NCI-H2196 treated with DMSO at 0.1 percent for 48 hours (cell line): ENCODE data around the gene GPR137B.
"Not testable (repeated sequence)": the region's sequence is repeated elsewhere in the genome, so short reads cannot be mapped to it uniquely, and the experiment has no call there.

ENCODE experiments used
- DNase-seq: peaks from one replicate; lab custom pipeline; 2025; ENCODE audit not compliant: unreplicated experiment; lab: John Stamatoyannopoulos, UW

GPR137B gene

GRCh38 chr1:236142253-236143103, at the start of gene GPR137B:
Gene GPR137B, plus strand, starts transcription at chr1:236142539. Its CDS starts 84 bp downstream, at chr1:236142623.
- DNase-seq: no peak

DNA sequence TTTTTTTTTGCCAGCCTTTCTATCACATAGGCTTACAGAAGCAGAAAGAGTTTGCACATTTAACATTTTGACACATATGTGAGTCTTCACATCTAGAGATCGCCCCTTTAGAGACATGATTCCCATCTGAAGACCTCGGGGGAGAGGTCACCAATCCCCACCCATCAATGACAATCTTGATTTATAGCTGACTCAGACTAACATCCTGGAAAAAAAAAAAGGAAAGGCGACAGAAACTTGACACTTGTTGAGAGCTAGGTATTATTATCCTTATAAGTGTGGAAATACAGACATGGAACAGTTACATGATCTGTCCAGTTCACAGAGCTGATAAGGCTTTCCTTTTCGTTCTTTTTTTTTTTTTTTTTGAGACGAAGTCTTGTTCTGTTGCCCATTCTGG, 49.4 kb upstream of the GPR137B start:
- no peak for DNase-seq

GRCh38 chr1:236095705-236096520, 46.4 kb upstream of the GPR137B start:
- DNase-seq: no peak

- DNase-seq: not testable (repeated sequence)
Measured at GRCh38 chr1:236096660-236097482, 45.5 kb upstream of the GPR137B start.

DNA sequence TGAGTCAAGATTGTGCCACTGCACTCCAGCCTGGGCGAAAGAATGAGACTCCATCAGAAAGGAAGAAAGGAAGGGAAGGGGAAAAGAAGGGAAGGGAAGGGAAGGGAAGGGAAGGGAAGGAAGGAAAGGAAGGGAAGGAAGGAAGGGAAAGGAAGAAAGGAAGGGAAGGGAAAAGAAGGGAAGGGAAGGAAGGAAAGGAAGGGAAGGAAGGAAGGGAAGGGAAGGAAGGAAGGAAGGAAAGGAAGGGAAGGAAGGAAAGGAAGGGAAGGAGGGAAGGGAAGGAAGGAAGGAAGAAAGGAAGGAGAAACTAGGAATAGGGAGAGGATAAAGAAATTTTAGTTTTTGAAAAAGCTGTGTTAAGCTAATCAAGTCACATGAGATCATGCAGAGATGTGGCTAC, 44.1 kb upstream of the GPR137B start:
- DNase-seq: no peak

- DNase-seq: no peak
Measured at GRCh38 chr1:236099355-236099974, 42.9 kb upstream of the GPR137B start.

DNA sequence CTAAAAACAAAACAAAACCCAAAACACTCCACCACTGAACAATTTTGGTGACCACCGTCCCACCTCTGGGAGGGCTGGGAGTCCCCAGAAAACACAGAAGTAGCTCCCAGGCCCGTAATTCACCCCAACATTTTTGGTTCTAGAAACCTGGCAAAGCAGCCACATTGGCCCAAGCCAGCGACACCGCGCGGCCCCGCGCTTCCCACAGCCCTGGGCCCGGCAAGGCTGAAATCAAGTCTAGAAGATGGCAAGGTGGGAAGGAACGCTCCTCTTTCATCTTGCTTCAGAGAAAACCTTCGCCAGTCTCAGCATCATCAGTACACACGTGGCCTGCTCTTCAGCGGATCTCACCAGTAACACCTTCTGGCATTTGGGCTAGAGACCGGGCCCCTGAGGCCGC, 41.5 kb upstream of the GPR137B start:
- no peak for DNase-seq

DNA sequence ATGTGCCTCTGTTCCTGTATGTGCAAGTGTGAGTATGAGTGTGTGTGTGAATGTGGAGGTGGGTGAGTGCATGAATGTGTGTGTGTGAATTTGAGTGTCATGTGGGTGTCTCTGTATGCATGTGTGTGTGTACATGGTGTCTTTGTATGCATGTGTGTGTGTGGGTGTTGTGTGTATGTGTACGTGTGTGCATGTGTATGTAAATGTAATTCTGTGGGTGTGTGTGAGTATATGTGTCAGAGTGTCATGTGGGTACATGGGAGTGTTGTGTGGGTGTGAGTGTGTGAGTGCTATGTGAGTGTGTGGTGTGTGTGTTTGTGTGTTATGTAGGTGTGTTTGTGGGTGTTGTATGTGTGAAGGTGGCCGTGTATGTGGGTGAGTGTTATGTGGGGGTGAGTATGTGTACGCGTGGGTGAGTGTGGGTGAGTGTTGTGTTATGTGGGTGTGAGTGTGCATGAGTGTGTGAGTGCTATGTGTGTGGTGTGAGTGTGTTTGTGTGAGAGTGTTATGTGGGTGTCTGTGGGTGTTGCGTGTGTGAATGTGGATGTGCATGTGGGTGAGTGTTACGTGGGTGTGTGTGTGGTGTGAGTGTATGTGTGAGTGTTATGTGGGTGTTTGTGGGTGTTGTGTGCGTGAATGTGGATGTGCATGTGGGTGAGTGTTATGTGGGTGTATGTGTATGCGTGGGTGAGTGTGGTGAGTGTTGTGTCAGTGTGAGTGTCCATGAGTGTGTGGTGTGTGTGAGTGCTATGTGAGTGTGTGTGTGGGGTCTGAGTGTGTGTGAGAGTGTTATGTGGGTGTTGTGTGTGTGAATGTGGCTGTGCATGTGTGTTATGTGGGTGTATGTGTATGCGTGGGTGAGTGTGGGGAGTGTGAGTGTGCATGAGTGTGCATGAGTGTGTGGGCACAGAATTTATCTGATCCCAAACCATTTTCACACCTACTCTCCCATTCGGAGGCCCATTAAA, 40.8 kb upstream of the GPR137B start:
- DNase-seq: no peak

GRCh38 chr1:236102611-236103010, 39.7 kb upstream of the GPR137B start:
- no peak for DNase-seq

DNA sequence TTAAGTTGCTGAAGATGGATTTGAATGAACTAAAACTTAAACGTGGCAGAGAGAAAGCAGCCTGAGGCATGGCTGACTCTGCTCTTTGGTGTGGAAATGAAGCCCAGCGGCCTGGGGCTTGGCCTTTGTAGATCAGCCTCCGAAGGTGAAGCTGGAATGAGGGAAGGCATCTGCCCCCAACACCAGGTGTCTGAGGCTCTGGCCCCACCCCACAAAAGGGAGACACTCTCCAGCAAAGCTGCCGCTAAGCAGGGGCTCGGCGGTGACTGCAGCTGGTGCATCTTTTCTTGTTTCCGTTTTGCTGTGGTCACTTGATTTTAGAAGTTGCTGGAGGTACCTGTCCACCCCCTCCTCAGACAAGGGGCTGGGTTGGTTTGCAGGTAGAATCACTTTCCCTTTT, 39.3 kb upstream of the GPR137B start:
- DNase-seq: no peak

DNA sequence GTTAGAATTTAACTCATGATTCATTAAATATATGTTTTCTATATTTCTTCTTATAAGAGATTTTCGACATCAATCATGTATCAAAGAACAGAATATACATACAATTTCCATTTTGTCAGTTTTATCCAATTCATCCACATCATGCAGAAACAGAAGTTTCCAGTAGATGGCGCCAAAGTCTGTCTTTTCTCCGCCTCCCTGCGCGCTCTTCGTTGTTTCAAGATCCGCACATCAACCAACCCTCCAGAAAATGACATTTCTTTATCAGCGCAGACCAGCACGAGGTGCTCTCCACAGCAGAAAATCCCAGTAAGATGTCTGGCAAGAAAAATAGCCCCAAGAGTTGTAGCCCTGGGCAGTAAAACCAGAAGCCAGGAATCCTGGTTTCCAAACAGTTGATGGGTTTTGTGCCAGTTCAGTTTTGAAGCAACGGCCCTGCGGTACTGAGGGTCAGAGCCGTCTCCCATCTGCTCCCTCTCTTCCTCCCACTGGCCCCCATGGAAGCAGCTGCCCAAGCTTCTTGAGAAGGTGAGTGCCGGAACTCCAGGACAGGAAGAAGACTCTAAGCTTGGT, 38.6 kb upstream of the GPR137B start:
- DNase-seq: no peak

DNA sequence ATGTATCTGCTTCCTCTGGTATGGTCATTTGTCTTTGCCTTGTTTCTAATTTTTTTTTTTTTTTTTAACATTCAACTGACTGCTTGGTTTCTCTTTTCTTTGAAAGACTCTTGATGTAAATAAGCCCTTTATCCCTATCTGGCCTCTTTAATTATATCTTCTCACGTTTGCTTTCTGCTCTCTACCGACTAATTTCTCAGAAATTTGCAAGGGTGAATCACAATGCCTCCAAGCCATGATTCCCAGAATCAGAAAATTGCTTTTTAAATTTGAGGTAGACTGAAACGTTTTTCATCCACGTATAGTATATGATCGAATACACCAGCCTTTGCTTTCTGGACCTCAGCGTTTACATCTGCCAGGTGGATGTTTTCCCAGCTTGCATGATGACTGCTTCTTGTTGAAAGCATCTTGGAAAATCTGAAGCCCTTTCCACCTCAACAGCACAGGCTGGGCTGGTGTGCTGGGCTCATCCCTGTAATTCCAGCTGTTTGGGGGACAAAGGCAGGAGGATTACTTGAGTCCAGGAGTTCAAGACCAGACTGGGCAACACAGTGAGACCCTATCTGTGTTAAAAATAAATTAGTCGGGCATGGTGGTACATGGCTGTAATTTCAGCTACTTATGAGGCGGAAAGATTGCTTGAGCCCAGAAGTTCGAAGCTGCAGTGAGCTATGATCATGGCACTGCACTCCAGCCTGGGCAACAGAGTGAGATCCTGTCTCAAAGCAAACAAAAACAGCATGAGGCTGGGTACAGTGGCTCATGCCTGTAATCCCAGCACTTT, 35.0 kb upstream of the GPR137B start:
- DNase-seq: no peak

DNA sequence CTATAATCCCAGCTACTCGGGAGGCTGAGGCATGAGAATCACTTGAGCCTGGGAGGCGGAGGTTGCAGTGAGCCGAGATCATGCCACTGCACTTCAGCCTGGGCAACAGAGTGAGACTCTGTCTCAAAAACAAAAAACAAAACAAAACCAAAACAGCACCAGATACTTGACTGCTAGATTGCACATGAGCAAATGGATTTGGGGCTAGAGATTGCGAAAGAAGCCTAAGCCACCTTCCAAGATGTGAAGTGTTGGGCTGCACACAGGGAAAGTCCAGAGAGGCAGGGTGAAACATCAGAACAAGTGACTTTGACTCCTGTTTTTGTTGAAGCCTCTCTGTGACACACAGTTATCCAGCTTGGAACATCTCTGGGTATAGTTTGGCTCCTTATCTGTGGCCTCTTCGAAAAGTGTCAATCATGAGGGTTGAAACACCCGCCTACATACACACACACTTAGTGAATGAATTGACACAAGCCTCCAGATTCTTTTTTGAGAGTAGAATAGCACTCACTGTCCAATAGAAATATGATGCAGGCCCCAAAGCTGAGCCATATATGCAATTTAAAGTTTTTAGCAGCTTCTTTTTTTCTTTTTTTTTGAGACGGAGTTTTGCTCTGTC, 34.2 kb upstream of the GPR137B start:
- DNase-seq: no peak

- DNase-seq: no peak
Measured at GRCh38 chr1:236110137-236110536, 32.2 kb upstream of the GPR137B start.

DNA sequence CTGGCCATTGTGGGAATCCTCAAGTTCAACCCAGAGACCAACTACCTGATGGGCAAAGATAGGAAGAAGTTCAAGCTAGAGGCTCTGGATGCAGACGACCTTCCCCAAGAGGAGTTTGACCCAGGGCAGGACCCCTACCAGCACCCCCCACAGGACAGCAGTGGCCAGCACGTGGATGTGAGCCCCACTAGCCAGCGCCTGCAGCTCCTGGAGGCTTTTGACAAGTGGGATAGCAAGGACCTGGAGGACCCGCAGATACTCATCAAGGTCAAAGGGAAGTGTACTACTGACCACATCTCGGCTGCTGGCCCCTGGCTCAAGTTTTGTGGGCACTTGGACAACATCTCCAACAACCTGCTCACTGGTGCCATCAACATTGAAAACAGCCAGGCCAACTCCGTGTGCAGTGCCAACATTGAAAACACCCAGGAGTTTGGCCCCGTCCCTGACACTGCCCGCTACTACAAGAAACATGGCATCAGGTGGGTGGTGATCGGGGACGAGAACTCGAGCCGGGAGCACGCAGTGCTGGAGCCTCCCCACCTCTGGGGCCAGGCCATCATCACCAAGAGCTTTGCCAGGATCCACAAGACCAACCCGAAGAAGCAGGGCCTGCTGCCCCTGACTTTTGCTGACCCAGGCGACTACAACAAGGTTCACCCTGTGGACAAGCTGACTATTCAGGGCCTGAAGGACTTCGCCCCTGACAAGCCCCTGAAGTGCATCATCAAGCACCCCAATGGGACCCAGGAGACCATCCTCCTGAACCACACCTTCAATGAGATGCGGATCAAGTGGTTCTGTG, 30.6 kb upstream of the GPR137B start:
- DNase-seq: no peak

DNA sequence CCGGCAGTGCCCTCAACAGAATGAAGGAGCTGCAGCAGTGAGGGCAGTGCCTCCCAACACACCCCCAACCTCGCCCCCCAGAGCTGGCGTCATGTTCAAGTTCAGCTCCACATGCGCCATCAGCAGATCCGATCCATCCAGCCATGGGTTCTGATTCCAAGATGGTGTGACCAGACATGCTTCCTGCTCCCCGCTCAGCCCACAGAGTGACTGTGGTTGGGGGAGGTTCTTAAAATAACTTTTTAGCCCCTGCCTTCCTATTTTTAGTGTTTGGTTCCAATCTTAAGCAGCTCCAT, 30.1 kb upstream of the GPR137B start:
- no peak for DNase-seq

DNA sequence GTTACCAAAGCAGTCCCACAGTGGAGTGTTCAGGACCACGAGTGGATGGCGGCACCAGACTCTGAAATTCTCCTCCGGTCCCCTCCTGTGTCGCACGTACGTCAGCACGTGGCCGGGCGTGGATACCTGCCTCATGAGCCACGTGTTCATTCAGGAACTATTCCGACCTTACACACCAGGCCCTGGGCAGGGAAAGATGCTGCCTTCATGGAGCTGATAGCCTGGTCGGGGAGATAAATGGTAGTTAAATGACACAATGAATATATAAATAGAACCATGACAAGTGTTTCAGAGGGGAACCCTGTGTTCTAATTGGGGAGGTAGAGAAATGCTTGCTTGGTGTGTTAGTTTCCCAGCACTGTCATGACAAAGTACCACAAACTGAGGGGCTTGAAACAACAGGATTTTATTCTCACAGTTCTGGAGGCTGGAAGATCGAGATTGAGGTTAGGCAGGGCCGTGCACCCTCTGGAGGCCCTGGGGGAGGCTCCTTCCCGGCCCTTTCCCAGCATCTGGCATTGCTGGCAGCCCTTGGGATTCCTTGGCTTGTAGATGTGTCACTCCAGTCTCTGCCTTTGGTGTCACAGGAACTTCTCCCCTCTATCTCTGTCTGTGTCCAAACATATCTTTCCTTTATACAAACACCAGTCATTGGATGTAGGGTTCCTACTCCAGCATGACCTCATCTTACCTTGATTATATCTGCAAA, 28.9 kb upstream of the GPR137B start:
- DNase-seq: no peak
